T-helper 9 cell (primary cell): ENCODE results near the gene ASNS.
"Not testable (repeated sequence)": the region's sequence is repeated elsewhere in the genome, so short reads cannot be mapped to it uniquely, and the experiment has no call there.

Experiments used
- DNase-seq: peaks from one replicate; pipeline ENCODE4 v3.0.0-alpha.2; 2020
- total RNA-seq, 2 donors: gene quantifications; one replicate each; lab custom pipeline; 2026; lab: John Stamatoyannopoulos, UW

The ASNS gene, protein sequence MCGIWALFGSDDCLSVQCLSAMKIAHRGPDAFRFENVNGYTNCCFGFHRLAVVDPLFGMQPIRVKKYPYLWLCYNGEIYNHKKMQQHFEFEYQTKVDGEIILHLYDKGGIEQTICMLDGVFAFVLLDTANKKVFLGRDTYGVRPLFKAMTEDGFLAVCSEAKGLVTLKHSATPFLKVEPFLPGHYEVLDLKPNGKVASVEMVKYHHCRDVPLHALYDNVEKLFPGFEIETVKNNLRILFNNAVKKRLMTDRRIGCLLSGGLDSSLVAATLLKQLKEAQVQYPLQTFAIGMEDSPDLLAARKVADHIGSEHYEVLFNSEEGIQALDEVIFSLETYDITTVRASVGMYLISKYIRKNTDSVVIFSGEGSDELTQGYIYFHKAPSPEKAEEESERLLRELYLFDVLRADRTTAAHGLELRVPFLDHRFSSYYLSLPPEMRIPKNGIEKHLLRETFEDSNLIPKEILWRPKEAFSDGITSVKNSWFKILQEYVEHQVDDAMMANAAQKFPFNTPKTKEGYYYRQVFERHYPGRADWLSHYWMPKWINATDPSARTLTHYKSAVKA
- 2.2 to 2.7 reads per million in 2 donors for total RNA-seq

DNA sequence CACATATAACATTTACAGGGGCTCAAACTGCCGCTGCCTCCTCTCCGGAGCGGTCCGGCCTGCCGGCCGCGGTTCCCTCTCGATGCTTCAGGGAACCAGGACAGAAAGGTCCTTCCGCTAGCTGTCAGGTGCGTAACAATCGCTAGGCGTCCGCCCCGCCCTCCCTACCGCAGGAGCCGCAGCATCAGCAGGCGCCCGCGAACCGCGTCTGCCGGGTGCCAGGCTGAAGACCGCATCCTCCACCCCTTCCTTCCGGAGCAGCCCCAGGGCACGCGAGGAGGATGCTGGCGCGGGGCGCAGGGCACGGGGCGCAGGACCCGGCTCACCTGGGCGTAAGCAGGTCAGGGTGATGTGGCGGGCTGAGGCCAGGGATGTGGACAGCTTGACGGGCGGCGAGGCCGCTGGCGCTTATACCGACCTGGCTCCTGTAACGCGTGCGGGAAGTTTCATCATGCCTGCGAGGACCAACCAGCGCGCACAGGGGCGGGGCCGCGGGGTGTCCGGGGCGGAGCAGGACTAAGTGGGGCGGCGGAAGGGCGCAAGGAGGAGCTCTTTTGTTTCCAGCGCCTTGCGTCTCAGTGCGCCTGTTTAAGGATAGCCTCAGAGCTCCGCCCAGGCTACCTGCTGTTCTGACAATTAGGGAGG, at the start of gene ASNS:
Gene ASNS, minus strand, starts transcription at position 384 of the 645 bp plus-strand sequence. CDS start 3,252 bp downstream, outside the sequence.
- DNase-seq, result peak; percentile 66

DNA sequence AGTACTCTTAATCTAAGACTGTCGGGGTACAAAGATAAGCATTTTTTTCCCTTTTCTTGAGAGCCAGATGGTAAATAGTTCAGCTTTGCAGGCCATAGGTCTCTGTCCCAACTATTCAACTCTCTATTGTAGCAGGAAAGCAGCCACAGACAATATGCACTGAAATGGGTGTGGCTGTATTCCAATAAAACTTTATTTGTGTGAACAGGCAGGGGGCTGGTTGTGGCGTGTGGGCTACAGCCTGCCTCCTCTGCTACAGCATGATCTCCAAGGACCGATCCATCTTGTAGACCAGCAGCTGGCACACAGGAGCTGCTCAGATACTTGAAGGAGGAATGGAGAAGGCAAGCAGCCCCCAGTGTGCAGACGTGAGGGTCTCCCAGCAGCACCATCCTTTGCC, 49.0 kb upstream of the ASNS start:
- DNase-seq, result not testable (repeated sequence)

DNA sequence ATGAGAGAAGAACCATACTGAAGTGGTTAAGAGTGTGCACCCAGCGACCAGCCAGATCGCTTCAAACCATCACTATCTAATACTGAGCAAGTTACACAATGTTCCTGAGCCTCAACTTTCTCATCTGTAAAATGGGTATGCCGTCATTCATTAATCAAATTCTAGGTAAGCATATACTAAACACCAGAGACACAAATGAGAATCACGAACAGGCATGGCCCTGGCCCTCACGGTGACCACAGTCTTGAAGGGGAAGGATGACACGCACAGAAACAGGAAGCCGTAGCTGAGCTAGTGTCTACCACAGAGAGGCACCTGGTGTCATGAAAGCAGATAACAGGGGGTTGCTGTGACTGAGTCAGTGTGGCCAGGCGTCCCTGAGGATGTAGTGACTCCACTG, 43.1 kb upstream of the ASNS start:
- DNase-seq, result not testable (repeated sequence)

DNA sequence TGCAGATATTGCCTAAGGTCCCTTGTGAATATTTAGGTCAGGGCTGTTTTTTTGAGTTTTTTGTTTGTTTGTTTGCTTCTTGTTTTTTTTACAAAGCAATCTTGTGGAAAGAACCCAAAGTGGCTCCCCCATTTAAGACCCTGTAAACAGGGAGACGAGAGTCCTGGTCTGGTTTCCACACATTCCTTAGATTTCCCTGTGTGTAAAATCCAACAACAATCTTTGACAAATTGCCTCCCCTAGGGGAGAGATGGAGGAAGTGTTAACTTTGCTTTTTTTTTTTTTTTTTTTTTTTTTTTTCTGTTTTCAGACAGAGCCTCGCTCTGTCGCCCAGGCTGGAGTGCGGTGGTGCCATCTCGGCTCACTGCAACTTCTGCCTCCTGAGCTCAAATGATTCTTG, 40.1 kb upstream of the ASNS start:
- DNase-seq, result not testable (repeated sequence)

DNA sequence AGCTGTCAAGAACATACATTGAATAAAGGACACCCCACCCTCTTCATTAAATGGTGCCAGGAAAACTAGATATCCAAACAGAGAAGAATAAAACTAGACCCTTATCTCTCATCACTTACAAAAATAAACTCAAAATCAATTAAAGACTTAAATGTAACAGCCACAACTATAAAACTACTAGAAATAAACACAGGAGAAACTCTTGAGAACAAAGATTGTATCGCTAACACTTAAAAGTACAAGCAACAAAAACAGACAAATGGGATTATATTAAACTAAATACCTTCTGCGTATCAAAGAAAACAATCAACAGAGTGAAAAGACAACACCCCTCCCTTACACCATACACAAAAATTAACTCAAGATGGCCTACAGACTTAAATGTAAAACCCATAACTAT, 24.7 kb upstream of the ASNS start:
- DNase-seq, result not testable (repeated sequence)

DNA sequence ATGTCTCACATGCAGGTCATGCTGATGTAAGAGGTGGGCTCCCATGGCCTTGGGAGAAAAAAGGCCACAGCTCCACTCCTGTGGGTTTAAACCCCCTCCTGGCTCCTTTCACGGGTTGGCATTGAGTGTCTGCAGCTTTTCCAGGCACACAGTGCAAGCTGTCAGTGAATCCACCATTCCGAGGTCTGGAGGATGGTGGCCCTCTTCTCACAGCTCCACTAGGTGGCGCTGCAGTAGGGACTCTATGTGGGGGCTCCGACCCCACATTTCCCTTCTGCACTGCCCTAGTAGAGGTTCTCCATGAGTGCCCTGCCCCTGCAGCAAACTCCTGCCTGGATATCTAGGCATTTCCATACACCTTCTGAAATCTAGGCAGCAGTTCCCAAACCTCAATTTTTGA, 19.5 kb upstream of the ASNS start:
- DNase-seq, result not testable (repeated sequence)

DNA sequence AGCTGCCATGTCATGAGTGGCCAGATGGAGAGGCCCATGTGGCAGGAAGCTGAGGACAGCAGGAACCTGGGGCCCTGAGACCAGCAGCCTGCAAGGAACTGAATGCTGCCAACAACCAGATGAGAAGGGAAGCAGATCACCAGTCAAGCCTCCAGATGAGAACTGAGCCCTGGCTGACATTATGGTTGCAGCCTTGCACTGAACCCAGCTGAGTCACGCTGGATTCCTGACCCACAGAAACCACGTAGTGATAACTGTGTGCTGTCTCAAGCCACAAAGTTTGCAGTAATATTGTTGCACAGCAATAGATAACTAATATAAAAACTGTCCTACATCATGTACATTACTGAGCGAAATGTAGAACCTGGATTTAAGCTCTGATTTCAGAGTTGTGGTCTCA, 7.3 kb upstream of the ASNS start:
- not testable (repeated sequence) for DNase-seq

DNA sequence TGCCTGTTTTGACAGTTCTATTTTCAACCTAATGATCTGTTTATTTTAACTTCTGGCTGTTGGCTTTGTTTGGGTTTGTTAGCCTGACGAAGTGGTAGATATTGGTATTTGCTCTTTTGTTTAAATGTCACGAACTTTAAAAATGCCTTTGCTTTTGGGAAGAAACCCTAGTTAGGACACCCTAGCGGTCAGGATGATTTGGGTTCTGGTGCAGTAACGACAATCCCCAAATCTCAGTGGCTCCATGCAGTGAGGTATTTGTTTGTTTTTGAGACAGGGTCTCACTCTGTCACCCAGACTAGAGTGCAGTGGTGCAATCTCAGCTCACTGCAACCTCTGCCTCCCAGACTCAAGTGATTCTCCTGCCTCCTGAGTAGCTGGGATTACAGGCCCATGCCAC, 2.7 kb upstream of the ASNS start:
- DNase-seq, result not testable (repeated sequence)

DNA sequence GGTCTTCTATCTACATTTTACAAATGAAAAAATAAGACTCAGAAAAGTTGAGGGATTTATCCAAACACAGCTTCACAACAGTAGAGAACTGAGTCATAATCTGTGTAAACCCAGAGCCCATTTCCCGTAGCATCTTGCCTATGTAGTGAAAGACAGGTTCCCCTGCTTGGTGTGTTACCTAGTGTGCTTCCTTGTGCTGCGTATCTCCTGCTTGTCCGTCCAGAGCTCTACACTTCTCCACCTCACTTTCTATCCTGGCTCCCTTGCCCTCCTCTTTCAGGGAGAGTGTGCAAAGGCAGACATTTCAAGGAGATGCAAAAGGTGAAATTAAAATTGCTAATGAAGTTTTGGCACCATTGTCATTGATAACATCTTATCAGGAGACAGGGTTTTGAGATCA, 1.4 kb upstream of the ASNS start:
- DNase-seq, result no peak

DNA sequence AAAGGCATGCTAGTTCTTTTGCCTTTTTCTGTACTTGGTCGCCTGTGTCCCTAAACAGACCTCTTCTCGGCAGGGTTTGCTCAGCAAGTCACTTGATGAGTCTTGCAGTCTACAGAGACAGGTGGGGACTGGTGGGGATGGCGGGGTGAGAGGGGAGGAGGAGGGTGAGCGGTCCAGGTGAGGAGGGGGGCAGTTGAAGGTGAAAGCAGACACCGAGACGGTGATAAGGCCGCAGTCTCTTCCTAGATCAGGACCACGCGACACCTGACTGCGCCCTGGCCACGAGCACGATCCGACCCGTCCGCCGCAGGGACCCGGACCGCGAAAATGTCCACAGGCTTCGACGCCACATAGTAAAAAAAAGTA, 566 bp downstream of the ASNS start:
- DNase-seq, result no peak

DNA sequence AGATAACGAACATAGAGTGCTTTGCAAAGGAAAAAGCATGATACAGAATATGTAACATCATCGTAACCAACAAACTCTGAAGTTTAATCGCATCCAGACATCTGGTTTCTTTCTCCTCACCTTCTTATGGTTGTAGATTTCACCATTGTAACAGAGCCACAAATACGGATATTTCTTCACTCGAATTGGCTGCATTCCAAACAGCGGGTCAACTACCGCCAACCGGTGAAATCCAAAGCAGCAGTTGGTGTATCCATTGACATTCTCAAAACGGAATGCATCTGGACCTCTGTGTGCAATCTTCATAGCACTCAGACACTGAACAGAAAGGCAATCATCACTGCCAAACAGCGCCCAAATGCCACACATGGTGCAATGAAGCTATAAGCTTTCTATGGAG, 3.4 kb downstream of the ASNS start:
- no peak for DNase-seq

DNA sequence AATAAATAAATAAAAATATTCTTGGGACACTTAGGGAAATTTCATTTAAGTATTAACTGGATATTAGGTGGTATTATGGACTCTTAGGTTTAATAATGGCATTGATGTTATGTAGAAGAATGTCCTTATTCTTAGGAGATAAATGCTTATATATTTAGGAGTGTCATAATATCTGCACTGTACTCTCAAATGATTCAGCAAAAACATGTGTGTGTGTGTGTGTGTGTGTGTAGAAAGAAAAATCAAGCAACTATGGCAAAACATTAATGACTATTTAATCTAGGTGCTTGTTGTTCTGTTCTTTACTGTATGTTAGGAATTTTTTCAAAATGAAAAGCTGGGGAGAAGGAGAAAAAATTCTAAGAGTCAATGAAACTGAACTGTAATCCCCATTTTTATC, 3.9 kb downstream of the ASNS start:
- DNase-seq, result no peak

DNA sequence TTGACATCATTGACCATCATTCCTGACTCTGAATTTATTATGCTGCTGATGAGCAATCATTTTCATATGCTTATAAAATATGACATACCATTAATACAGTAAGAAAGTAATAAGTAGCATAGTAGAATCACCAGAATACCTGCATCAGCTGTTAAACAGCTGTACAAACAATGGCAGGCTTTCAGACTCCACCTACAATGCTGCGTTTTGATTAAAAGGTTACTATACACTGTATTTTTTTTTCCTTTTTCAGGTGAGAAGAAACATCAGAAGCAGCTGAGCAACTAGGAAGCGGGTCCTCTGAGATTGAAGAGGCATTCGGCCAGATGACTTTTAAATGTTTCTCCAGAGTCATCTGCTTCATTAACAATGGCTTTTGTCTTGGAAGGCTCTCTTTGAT, 7.1 kb downstream of the ASNS start:
- no peak for DNase-seq

DNA sequence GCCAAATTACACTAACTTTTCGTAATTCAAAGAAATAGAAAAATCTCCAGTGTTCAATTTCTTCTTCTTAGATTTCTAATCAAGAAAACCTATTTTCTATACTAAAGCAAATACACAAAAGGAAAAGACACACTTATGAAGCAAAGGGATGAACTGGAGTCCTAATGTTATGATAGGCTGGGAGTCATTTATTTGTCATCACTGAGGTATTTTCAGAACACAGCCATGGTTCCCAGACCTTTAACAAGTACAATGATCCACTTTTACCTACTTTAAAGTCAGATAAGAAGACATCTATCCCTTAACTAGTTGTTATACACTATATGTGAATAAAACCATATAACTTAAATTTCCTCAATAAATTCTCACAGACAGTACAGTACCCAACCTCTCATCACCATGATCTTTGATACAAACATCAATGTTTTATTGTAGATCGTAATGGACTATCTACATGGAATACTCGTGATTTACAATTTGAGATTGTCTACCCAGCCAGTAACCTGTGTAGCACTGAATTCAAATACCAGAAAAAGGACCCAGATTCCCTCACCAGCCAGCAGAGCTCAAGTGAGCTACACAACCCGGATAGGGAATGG, 12.5 kb downstream of the ASNS start:
- no peak for DNase-seq

DNA sequence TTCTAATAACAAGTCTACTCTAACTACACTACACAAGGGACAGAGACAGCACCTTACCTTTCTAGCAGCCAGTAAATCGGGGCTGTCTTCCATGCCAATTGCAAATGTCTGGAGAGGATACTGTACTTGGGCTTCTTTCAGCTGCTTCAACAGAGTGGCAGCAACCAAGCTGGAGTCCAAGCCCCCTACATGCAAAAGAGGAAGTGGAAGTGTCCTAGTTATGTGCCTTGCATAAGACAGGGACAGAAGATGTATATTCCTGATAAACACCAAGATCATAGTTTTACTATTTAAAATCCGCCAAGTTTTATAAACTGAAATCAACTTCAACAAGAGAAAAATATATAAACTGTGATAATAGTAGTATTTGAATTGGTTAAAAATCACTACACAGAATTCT, 14.0 kb downstream of the ASNS start:
- no peak for DNase-seq

DNA sequence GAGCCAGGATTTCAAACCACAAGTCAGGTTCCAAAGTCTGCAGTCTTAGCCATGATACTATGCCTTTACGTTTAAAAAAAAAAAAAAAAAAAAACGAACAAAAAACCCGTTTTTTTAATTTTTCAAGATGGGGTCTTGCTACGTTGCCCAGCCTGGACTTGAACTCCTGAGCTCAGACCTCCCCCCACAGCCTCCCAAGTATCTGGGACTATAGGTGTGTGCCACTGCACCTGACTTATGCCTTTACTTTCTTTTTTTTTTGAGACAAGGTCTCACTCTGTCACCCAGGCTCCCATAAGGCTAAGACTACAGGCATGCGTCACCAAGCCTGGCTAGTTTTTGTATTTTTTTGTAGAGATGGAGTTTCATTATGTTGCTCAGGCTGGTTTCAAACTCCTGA, 14.7 kb downstream of the ASNS start:
- DNase-seq, result no peak

DNA sequence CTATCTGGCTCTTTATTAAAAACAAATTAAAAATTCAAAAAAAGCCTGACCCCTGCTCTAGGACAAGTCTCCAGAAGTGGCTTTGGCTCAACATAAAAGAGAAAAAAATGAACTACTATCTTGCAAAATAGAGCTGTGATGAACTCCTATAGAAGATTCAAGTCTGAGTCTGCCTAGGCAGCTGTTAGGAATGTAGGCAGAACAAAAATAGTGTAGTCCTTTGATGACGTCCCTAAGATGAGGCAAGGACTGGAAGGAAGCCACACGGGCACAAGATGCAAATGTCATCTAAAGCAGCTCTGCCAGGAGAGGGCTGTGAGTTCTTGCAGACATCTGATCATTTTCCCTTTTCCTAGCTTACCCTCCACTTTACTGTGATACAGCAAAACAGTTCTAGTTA, 20.5 kb downstream of the ASNS start:
- DNase-seq, result no peak

DNA sequence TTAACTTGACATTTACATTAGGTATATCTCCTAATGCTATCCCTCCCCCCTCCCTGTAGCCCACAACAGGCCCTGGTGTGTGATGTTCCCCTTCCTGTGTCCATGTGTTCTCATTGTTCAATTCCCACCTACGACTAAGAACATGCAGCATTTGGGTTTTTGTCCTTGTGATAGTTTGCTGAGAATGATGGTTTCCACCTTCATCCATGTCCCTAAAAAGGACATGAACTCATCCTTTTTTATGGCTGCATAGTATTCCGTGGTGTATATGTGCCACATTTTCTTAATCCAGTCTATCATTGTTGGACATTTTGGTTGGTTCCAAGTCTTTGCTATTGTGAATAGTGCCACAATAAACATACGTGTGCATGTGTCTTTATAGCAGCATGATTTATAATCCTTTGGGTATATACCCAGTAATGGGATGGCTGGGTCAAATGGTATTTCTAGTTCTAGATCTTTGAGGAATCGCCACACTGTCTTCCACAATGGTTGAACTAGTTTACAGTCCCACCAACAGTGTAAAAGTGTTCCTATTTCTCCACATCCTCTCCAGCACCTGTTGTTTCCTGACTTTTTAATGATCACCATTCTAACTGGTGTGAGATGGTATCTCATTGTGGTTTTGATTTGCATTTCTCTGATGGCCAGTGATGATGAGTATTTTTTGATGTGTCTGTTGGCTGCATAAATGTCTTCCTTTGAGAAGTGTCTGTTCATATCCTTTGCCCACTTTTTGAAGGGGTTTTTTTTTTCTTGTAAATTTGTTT, 21.8 kb downstream of the ASNS start:
- DNase-seq, result not testable (repeated sequence)

DNA sequence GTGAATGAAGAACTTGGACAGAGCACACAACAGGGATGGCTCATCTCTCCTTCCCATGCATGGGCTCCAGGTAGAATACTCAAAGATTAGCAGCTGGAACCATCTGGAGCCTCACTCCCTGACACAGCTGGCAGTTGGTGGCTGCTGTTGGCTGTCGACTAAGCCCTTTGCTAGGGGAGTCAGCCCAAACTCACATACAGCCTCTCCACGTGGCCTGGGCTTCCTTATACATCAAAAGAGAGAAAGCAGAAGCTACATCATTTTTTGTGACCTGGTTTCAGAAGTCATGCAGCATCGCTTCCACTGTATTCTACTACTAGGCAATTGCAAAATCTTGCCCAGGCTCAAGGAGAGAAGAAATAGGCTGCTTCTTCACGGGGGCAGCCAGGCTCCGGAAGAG, 24.4 kb downstream of the ASNS start:
- DNase-seq, result no peak

DNA sequence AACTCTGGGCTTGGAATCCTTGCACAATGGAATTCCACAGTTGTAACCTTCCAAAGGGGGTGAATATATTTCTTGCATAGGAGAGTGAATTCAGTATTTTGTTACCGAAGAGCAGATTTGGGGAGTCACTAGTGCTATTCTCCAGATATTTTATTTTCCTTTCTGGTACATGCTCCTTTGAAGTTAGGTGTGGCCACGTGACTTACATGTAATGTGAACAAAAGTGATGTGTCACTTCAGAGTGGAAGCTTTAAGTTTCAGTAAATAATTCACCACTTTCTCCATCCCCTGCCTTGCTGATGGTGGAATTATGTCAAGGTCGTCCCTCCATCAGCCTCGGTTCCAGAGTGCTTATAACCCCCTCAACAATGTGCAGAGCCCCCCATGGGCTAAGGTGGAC, 25.3 kb downstream of the ASNS start:
- no peak for DNase-seq

DNA sequence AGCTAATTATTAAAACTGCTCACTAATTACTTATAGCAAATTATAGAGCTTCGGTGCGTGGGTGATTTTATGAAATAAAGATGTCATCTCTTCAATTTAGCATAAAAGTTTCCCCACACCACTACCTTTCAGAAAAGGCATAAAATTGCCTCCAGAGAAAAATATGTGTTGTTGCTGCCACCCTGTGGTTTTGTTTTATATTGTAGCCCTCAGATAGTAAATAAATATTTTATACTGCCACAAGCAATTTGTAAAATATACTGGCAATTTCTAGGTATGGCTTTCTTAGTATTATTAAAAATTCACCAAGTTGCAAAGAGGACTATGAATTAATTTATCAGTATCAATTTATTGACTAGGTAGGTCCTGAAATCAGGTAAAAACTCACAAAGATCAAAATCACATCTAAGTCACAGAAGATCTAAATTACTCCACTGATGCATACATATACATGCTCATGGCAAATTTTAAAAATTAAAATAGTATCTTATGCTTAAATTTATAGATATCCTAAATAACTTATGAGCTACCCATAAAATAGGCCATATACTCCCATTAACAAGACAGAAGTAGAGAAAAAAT, 26.5 kb downstream of the ASNS start:
- DNase-seq, result no peak

DNA sequence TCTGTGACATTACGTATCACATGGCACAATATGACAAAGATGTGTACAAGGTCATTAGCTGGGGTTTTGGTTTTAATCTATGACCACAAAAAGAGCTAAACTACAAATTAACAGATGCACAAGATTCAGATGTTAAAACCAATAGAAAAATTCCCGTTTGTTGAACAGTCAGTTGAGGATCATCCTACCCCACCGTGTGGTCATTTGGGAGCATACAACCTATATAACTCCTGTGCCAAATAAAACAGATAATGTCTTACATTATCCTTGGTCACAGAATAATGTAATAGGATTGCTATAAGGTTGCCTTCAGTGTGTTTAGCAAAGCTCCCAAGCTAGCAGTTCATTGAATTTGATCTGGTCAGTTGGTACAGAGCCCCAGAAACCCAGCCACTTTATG, 28.2 kb downstream of the ASNS start:
- no peak for DNase-seq
